Measurements from ENCODE around the gene RPTOR. TPM values are rescaled to one million over a fixed set of nuclear protein-coding genes. Genes with fewer than 3 reads are reported as not detected.

The RPTOR gene
- total and polyA plus RNA-seq, 10 of the 15 experiments (the other 5 are each of a cell fraction or from before 2014, with no cell fraction given), result 0.18 to 32.1 (median 7.8) TPM

- DNase-seq (ENCODE audit: low read depth, low spot score) (no peak), ATAC-seq (no peak), FAIRE-seq (no peak)
- Histone ChIP-seq H3K4me2 (ENCODE audit: control insufficient read depth, insufficient read depth) (no peak overlapping the region), H3K79me2 (ENCODE audit: control insufficient read depth, insufficient read depth, low read length) (no peaks in the 10 kb centered on the region), H3K9ac (ENCODE audit: control insufficient read depth, insufficient read depth, low read length) (no peak overlapping the region), H3K4me1 (ENCODE audit: control insufficient read depth, insufficient read depth, low read length) (peaks cover under 1% of the 10 kb centered on the region; the same call in 1 of the 2 replicates), H3K36me3 (ENCODE audit: control insufficient read depth in 2 of 2, insufficient read depth in 2 of 2, low read length in 1 of 2) (peaks cover 2 to 4% of the 10 kb centered on the region in 2 experiments; a peak in 3 of 4 replicates), H4K20me1 (ENCODE audit: control insufficient read depth, insufficient read depth) (no peaks in the 10 kb centered on the region), H3K27ac (ENCODE audit: control insufficient read depth, insufficient read depth) (no peak overlapping the region), H3K9me3 (replicated peaks; ENCODE audit: control insufficient read depth, insufficient read depth, low read length) (peaks cover 15% of the 10 kb centered on the region; the same call in 2 of the 3 replicates), H3K27me3 (replicated peaks in 1 of 2; ENCODE audit: control insufficient read depth in 2 of 2, insufficient read depth in 2 of 2, low read length in 1 of 2) (no peaks in the 10 kb centered on the region), H3K4me3 (no peak overlapping the region), H2AFZ (ENCODE audit: control insufficient read depth, low read depth, low read length) (no peak overlapping the region)
- 96% methylated on average over 30 of the region's 33 CpGs for WGBS (ENCODE audit: insufficient coverage, insufficient replicate concordance, low lambda C conversion rate, missing lambda C conversion rate)
- ChIA-PET SMC1A (ENCODE audit: uncharacterized antibody, unreplicated experiment) (no interaction called here), RAD21 (ENCODE audit: unreplicated experiment) (no interaction called here), CTCF (no interaction called here), POLR2A (no interaction called here)
- in situ Hi-C loops (cut with MboI), result no loop called here
- intact Hi-C loops (cut with micrococcal nuclease; ENCODE audit: unreplicated experiment), result no loop called here
- no peak for TF ChIP-seq RCOR1 (conservative IDR thresholded peaks at IDR 0.05; ENCODE audit: low read depth, low read length)
- no peak for TF ChIP-seq MLLT1 (IDR thresholded peaks at IDR 0.05)
- TF ChIP-seq HDAC2 (IDR thresholded peaks at IDR 0.05), result no peak
- no peak for TF ChIP-seq RBBP5 (conservative IDR thresholded peaks at IDR 0.05)
- no peak for TF ChIP-seq ZNF24 (IDR thresholded peaks at IDR 0.05)
- TF ChIP-seq STAT1 (conservative IDR thresholded peaks at IDR 0.05), result no peak
- TF ChIP-seq HSF1 (IDR thresholded peaks at IDR 0.05; ENCODE audit: low read depth, low read length), result no peak
- no peak for TF ChIP-seq EP300 (IDR thresholded peaks at IDR 0.05; ENCODE audit: borderline replicate concordance in 1 of 2, control insufficient read depth in 1 of 2, low read depth in 2 of 2, low read length in 2 of 2)
- TF ChIP-seq CREB1 (IDR thresholded peaks at IDR 0.05; ENCODE audit: low read depth), result no peak
- TF ChIP-seq CREM (IDR thresholded peaks at IDR 0.05; ENCODE audit: low read depth), result no peak
- no peak for TF ChIP-seq ATF3 (IDR thresholded peaks at IDR 0.05; ENCODE audit: borderline replicate concordance, extremely low read depth, low read depth, low read length)
- TF ChIP-seq BRCA1 (IDR thresholded peaks at IDR 0.05; ENCODE audit: low read depth, low read length), result no peak
- BruUV-seq (replicated peaks), result no TSS peak
Observed at GRCh38 chr17:80917716-80918560, 373.3 kb downstream of the RPTOR start.
